A673 (cell line): ENCODE measurements around the gene MMP8. TPM values are rescaled to one million over a fixed set of nuclear protein-coding genes. Genes with fewer than 3 reads are reported as not detected.

Source experiments
- Bru-seq: library from RNA; stranded (reverse); fragments of 400-500 nt; gene quantifications from one replicate; lab custom pipeline; 2021; lab: Mats Ljungman, UMichigan
- BruChase-seq, 2 experiments: library from RNA; stranded (reverse); fragments of 400-500 nt; gene quantifications; one replicate each; lab custom pipeline; 2021; lab: Mats Ljungman, UMichigan
- BruUV-seq: library from RNA; stranded (reverse); fragments of 400-500 nt; replicated peaks from 2 replicates; lab custom pipeline; 2021; lab: Mats Ljungman, UMichigan
- CTCF ChIA-PET: fragments of 300-600 bp; sonication (Branson Sonifier 250); formaldehyde crosslinking; loops from one replicate; lab custom pipeline; 2022; ENCODE audit warnings: antibody characterized with exemption; lab: Charles Lee
- POLR2A ChIA-PET: fragments of 300-600 bp; sonication (Branson Sonifier 250); formaldehyde crosslinking; loops from one replicate; lab custom pipeline; 2022; ENCODE audit warnings: antibody characterized with exemption; ENCODE audit not compliant: low non-redundant PET; lab: Charles Lee
- DNase-seq: peaks from one replicate; pipeline ENCODE4 v3.0.0-alpha.2; 2015; ENCODE audit warnings: low spot score
- H3K27ac ChIP-seq: fragments of 200-600 bp; sonication (generic); 2 replicates; pipeline ENCODE4 v1.5.1; 2016; ENCODE audit warnings: mixed run types, low read depth, mild to moderate bottlenecking, mixed read lengths, antibody characterized with exemption, low read length; ENCODE audit not compliant: poor library complexity, severe bottlenecking
- H3K27me3 ChIP-seq: fragments of 200-600 bp; sonication (generic); replicated peaks from 2 replicates; pipeline ENCODE4 v1.6.1; 2017; ENCODE audit warnings: mixed run types, low read depth, mild to moderate bottlenecking, mixed read lengths, antibody characterized with exemption, low read length; ENCODE audit not compliant: insufficient read depth, poor library complexity
- H3K36me3 ChIP-seq: fragments of 200-600 bp; sonication (generic); 2 replicates; pipeline ENCODE4 v1.6.1; 2016; ENCODE audit warnings: mixed run types, mild to moderate bottlenecking, mixed read lengths, antibody characterized with exemption, low read length; ENCODE audit not compliant: insufficient read depth, poor library complexity, severe bottlenecking
- H3K4me1 ChIP-seq: fragments of 200-600 bp; sonication (generic); 2 replicates; pipeline ENCODE4 v1.6.1; 2017; ENCODE audit warnings: mixed run types, mild to moderate bottlenecking, mixed read lengths, antibody characterized with exemption, low read length; ENCODE audit not compliant: insufficient read depth, poor library complexity, severe bottlenecking
- H3K4me3 ChIP-seq: fragments of 200-600 bp; sonication (generic); 2 replicates; pipeline ENCODE4 v1.5.1; 2016; ENCODE audit warnings: low read depth, mixed run types, mild to moderate bottlenecking, mixed read lengths, low read length; ENCODE audit not compliant: poor library complexity, severe bottlenecking
- H3K9me3 ChIP-seq: fragments of 200-600 bp; sonication (generic); 2 replicates; pipeline ENCODE4 v1.6.1; 2016; ENCODE audit warnings: mixed run types, low read depth, mild to moderate bottlenecking, mixed read lengths, antibody characterized with exemption, low read length; ENCODE audit not compliant: poor library complexity, severe bottlenecking
- CTCF ChIP-seq: fragments of 300-800, 200-600 bp; sonication (generic); conservative IDR thresholded peaks from 2 replicates; pipeline ENCODE4 v1.5.1; 2017; ENCODE audit warnings: low read depth, mild to moderate bottlenecking, antibody characterized with exemption, low read length, moderate library complexity, mixed read lengths
- EZH2 ChIP-seq: fragments of 200-600 bp; sonication (generic); IDR thresholded peaks from 2 replicates; pipeline ENCODE4 v1.6.1; 2017; ENCODE audit warnings: borderline replicate concordance, low read depth, mild to moderate bottlenecking, mixed read lengths, antibody characterized with exemption, low read length; ENCODE audit not compliant: poor library complexity, severe bottlenecking
- intact Hi-C: fragments of 100-400 bp; cut with micrococcal nuclease; formaldehyde crosslinking; loops from one replicate; pipeline ENCODE4 v1.10.0; 2022; ENCODE audit not compliant: unreplicated experiment
- long read RNA-seq: library from polyadenylated mRNA; stranded (forward); transcript quantifications from one replicate; pipeline ENCODE4 v2.0.0, GENCODE V29; 2022
- total RNA-seq: library from RNA; stranded (reverse); gene quantifications from 2 replicates; pipeline ENCODE4 v1.2.3, GENCODE V29; 2021

MMP8 gene, protein sequence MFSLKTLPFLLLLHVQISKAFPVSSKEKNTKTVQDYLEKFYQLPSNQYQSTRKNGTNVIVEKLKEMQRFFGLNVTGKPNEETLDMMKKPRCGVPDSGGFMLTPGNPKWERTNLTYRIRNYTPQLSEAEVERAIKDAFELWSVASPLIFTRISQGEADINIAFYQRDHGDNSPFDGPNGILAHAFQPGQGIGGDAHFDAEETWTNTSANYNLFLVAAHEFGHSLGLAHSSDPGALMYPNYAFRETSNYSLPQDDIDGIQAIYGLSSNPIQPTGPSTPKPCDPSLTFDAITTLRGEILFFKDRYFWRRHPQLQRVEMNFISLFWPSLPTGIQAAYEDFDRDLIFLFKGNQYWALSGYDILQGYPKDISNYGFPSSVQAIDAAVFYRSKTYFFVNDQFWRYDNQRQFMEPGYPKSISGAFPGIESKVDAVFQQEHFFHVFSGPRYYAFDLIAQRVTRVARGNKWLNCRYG
- 0.21 and 0.33 TPM in 2 replicates for total RNA-seq
- Bru-seq, nascent RNA = percentile 10 among the genes with signal in this experiment
- percentile 13 among the genes with signal in this experiment for BruChase-seq, experiment 1, labeled RNA remaining after a 2-hour chase
- BruChase-seq, experiment 2, labeled RNA remaining after a 6-hour chase = percentile 24 among the genes with signal in this experiment
- long read RNA-seq, partial matches to known transcripts = 0 of 1 reads
- long read RNA-seq, other reads (novel, unspliced or antisense) = 0 of 1 reads

DNA sequence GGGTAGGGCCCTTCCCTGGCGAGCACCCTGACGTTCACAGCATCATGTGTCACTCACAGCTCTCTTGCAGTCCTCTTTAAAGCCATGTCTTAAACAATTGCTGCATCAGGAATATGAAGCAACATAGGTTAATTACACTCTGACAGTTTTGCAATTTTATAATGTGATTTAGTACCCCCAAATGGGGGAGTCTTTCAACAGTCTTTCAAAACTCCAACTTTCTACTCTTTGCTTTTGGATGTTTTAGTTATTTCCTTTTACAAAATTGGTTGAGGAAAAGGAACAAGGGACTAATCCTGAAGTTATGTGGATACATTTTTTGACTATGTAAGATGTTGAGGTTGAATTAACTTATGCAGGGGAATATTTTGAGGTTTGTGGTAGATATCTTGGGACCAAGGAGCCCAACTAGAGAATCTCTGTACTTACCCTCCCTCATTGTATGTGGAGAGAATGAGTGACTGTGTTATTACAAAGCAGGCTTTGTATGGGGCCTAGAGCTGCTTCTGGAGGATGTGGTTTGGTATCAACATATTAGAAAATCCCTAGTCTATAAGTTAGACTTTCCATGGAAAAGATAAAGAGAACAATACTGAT lies at the start of gene MMP8:
MMP8 (minus strand) TSS at position 51 of the 597 bp plus-strand sequence. CDS start 99 bp downstream, outside the sequence.
- no TSS peak for BruUV-seq
- H3K9me3 ChIP-seq = no peaks in the 10 kb centered on the region
- no peak within 1 kb of the TSS for H3K27ac ChIP-seq
- ChIA-PET CTCF (no interaction called here), POLR2A (no interaction called here)
- no peaks in the 10 kb centered on the region for H3K36me3 ChIP-seq
- H3K4me1 ChIP-seq = no peaks in the 10 kb centered on the region
- no peak for TF ChIP-seq EZH2
- no peak for TF ChIP-seq CTCF
- H3K27me3 ChIP-seq = no peaks in the 10 kb centered on the region
- intact Hi-C loops = no loop called here
- DNase-seq = no peak
- H3K4me3 ChIP-seq = no peak within 1 kb of the TSS

DNA sequence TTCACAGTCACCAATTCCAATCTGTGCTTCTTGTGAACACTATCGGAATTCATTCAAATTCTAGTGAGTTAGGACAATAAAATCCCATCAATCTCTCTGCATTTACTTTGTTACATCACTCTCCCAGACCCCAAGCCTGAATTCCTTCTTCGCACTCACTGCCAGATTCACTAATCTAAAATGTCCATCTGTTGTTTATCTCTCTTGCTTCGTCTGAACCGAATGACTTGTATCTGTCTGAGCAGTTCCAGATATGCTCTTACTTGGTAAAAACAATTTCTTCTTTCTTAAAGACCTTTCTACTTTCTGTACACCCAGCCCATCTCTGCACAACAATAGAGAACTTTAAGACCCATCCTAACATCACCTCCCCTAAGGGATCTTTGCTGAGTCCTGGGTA lies 48.6 kb upstream of the MMP8 start:
- no peak for DNase-seq
- no peaks in the 10 kb centered on the region for H3K36me3 ChIP-seq
- no TSS peak for BruUV-seq
- H3K27ac ChIP-seq = no peak overlapping the region
- no peak for TF ChIP-seq EZH2
- TF ChIP-seq CTCF = no peak
- ChIA-PET POLR2A (no interaction called here), CTCF (no interaction called here)
- H3K4me1 ChIP-seq = peaks cover 9% of the 10 kb centered on the region
- no peaks in the 10 kb centered on the region for H3K27me3 ChIP-seq
- intact Hi-C loops = no loop called here
- no peak overlapping the region for H3K4me3 ChIP-seq
- no peaks in the 10 kb centered on the region for H3K9me3 ChIP-seq

- POLR2A ChIA-PET = no interaction called here
- no peaks in the 10 kb centered on the region for H3K27me3 ChIP-seq
- H3K36me3 ChIP-seq = no peaks in the 10 kb centered on the region
- BruUV-seq = no TSS peak
- H3K9me3 ChIP-seq = no peaks in the 10 kb centered on the region
- no peak overlapping the region for H3K27ac ChIP-seq
- intact Hi-C loops = no loop called here
- peaks cover 9% of the 10 kb centered on the region for H3K4me1 ChIP-seq
- H3K4me3 ChIP-seq = no peak overlapping the region
- TF ChIP-seq EZH2 (no peak), CTCF (no peak)
- CTCF ChIA-PET = no interaction called here
- no peak for DNase-seq
Observed at GRCh38 chr11:102771351-102771750, 46.6 kb upstream of the MMP8 start.
